NOMO-1 treated with DMSO at 0.1 percent for 48 hours (cell line): Measurements from ENCODE around the gene PDHX.
"Not testable (repeated sequence)": the region's sequence is repeated elsewhere in the genome, so short reads cannot be mapped to it uniquely, and the experiment has no call there.

ENCODE experiments used
- DNase-seq: peaks from one replicate; lab custom pipeline; 2025; ENCODE audit not compliant: unreplicated experiment; lab: John Stamatoyannopoulos, UW

PDHX gene

DNA sequence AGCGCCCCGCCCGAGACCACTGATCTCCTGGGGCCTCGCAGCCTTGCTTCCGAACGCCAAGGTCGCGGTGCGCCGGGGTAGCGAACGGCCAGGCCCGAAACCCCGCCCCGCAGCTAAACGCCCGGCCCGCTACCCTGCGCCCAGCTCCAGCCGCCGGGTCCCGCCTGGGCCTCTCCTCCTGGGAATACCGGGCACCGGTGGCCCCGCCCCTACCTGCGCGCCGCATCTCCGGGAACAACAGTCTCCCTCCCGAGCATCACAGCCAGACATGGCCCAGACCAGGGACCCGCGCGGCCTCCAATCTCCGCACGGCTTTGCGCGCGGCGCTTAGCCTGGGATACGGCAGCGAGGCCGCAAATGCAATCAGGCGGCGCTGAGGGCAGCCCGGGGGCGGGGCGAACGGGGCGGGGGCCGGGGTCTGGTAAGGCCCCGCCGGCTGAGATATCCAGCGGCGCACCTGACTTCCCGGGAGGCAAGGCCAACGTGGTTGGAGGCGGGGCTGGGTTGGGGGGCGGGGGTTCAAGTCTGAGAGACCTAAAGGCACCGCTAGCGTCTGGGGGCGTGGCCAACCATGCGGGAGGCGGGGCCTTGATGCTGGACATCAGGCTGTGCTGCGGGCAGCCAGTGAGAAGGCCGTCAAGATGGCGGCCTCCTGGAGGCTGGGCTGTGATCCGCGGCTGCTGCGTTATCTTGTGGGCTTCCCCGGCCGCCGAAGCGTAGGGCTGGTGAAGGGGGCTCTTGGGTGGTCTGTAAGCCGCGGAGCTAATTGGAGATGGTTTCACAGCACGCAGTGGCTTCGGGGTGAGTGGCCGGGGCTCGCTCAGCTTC lies at the start of gene PDHX, which contains the start of gene APIP:
PDHX (plus strand) TSS at position 604 of the 828 bp plus-strand sequence; CDS start at position 642, 38 bp downstream.
APIP (minus strand) TSS at position 365 of the 828 bp plus-strand sequence; CDS start at position 270, 95 bp downstream.
- DNase-seq, result peak; percentile 90

DNA sequence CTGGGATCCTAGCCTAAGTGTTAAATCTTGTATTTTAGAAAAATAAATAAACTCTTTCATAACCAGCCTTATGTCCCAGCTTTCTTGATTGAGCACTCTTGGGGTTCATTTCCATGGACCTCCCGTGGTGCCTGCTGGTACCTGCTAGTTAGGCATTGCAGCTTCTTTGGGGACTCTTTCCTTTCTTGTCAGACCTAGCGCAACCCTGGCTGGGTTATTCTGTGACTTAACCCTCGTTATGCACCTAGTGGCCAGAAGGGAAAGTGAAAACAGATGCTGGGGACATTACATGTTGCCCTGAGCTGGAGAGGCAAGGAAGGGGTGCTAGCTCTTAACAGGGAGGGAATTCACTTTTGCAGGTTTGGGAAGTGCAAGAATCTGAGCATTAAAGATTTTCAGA lies 47.0 kb upstream of the PDHX start:
- DNase-seq, result no peak

DNA sequence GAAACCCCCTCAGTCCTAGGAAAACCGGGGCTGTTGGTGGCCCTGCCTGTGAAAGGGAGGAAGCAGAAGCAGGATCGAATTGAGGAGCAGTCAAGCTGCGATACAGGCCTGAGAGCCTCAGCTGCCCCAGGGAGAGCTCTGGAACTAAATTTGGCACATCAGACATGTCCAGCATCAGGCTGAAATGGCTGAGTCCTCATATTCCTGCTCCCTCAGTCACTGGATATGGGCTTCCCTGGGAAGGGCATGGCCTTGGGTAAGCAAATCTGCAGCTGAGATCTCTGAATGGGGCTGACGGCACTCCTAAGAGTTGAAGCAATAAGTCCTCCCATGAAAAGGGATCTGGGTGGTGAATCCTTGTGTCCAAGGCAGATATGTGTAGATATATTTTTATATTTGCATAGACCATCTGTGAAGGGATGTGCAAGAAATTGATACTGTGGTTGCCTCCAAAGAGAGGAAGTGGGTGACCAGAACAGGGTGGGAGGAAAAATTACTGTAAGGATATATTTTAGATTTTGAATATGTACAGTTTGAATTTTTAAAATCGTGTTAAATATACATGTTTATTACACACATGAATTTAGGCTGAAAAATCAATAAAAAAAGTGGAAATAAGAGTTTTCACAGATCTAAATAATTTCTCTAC lies 45.7 kb upstream of the PDHX start:
- no peak for DNase-seq

DNA sequence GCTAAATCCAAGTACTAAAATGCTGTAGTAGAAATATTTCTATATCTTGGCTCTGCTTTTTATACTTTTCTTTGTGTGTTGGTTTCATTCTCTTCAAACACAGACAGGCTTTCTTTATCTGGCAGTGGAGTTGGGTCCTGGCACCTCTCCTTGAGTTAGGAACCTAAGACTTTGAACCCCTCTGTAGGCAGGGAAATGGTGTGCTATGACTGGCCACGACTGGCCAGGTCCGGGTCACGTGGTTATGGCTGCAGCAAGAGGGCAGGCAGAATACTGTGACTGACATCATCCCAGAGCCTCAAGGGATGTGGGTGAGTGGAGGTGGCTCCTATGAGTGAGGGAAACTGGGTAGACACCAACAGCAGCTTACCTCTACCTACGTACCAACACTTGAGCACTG lies 42.2 kb upstream of the PDHX start:
- DNase-seq, result no peak

DNA sequence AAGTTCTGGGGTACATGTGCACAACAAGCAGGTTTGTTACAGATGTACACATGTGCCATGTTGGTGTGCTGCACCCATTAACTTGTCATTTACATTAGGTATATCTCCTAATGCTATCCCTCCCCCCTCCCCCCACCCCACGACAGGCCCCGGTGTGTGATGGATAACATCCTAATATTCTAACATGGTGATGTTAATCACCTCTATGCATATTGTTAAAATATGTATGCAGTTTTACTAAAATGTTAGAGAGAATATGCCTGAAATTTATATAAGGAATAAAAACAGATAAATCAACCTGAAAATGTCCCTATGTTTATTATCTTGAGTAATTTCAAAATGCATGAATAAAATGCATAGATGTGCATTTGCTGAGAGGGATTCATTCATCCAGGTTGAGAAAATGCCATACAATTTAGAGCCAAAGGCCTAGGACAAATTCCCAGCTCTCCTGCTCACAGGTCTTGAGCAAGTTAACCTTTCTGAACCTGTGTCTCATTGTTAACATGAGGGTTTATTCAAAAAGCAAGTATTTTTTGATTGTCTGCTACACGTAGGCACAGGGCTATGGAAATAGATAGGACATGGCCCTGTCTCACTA lies 38.9 kb upstream of the PDHX start:
- DNase-seq, result no peak

DNA sequence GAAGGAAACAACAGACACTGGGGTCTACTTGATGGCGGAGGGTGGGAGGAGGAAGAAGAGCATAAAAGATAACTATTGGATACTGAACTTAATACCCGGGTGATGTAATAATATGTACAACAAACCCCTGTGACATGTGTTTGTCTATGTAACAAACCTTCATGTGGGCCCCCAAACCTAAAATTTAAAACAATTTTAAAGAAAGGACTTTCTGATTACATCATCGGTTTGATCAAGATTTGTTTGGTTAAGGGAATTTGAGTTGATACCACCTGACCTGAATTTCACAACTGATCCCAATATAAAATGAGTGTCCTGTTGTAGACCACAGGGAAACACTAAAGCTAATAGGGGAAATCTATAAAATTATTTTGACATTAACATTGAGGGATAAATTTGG lies 34.5 kb upstream of the PDHX start:
- no peak for DNase-seq

DNA sequence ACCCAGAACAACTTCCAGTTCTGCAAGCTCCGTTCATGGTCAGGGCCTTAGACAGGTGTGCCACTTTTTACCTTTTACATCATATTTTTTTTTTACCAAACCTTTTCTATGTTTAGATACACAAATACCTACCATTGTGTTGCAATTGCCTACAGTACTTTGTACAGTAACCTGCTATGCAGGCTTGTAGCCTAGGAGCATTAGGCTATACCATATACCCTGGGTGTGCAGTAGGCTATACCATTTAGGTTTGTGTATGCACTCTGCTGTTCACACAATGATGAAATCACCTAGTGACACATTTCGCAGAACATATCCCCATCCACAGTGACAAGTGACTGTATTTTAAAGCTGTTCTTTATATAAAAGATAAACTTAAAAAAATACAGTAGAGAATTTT lies 29.8 kb upstream of the PDHX start:
- no peak for DNase-seq

DNA sequence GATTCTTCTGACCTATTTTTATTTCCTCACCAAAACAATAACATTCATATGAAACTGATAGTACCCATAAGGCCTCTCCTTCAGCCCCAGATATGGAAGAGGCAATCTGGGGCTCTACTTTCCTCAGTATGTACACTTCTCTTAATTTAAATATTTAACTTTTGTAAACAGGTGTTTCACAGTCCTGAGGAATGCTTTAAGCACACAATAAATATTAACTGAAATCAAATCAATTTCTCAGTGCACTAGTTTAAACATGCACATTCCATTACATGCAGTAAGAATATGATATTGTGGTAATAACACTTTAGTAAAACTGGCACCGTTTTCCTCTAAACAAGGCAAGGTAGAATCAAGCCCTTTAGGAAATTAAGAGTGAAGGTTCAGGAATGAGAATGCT lies 29.2 kb upstream of the PDHX start:
- DNase-seq, result no peak

DNA sequence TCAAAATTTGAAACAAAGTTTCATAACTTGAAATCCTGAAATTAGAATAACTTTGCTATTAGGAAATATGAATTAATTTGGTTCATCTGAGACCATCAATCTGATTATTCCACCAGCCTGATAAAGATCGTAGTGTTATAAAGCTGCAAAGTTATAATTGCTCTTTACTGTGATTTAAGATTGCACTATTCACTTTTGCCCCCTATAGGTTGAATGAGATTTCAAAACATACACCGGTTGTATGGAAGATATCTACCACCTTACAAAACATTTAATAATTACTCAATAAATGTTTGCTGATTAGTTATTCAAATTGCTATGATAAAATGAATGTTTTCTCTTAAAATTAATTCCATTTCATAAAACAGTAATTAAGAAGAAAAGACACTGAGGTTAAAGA lies 26.3 kb upstream of the PDHX start:
- no peak for DNase-seq

DNA sequence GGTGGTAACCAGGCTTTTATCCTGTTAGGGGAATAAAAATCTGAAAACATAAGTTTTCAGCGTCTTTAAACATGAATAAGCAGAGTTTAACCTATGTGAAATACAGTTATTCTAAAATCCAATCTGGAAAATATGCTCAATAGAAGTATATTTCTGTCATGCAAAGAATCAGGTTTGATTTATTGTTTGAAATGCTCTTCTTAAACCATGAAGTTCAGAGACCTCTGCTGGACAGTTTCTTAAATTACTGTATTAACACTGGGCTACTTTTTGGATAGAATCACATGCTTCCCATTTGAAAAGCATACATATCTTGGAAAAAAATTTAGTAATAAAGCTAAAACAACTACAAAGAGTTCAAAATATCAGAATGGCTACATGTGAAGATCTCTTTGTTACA lies 25.6 kb upstream of the PDHX start:
- DNase-seq, result peak; percentile 51

DNA sequence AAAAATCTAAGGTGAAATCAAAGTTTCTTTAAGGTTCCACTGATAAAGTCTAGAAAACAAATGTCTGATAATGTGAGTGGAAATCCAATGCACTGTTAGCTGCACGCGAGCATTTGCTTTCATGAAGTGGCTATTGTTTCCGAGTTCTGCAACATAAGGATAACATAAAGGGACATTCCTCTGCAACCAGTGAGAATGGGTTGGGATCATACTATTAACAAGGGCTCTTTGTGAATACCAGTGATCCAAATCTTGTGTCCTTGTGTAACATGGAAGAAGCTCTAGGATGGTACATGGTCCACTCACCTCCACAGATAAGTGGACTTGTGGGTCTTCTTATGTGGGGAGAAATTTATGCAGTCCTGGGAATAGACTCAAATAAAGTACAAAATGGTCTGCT lies 24.8 kb upstream of the PDHX start:
- no peak for DNase-seq

DNA sequence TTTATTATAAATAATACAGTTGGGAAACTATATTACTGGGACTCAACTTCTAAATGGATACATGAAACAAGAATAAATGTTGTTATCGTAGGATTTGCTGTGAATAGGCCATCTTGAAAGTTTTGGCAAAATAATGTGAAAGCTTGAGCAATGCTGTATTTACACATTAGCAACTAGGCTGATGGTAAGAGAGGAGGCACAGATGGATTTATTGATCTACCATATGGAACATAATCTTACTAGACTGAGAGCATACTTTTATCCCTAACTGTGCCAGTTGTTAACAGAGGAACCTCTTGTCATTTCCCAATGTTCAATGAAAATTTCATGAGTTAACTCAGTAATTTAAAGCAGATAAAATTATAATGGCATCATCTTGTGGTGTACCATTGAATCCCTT lies 23.0 kb upstream of the PDHX start:
- DNase-seq, result no peak

DNA sequence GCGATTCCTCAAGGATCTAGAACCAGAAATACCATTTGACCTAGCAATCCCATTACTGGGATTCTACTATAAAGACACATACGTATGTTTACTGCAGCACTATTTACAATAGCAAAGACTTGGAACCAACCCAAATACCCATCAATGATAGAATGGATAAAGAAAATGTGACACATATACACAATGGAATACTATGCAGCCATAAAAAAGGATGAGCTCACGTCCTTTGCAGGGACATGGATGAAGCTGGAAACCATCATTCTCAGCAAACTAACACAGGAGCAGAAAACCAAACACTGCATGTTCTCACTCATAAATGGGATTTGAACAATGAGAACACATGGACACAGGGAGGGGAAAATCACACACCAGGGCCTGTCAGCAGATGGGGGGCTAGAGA lies 20.2 kb upstream of the PDHX start:
- not testable (repeated sequence) for DNase-seq

DNA sequence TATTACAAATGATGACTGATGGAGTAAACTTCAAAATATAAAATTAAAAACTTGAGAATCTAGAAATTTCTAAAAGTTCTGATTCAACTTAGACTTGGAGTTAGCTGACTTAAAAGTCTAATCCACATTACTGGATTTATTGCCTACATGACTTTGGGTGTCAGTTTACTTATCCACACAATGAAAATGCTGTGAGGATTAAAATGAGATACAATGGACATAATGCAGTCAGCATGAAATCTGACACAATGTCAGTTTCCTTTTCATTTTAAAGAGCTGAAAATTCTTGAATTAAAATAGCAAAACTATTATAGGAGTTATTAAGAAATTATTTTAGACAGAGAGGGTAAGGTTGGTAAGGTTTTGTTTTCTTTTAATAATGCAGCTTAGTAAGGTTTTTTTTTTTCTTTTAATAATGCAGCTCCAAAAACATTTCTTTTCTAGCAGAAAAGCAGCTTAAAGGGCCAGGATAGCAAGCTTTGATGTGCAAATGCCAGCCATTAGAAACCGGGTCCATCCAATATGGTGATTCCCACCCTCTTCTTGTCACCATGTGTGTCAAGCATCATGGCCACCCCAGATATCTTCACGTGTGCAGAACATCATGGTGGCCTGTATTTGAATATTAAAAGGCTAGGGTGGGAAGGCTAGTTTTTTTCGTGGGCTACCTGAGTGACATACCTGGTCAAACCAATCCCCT lies 19.1 kb upstream of the PDHX start:
- DNase-seq, result no peak

DNA sequence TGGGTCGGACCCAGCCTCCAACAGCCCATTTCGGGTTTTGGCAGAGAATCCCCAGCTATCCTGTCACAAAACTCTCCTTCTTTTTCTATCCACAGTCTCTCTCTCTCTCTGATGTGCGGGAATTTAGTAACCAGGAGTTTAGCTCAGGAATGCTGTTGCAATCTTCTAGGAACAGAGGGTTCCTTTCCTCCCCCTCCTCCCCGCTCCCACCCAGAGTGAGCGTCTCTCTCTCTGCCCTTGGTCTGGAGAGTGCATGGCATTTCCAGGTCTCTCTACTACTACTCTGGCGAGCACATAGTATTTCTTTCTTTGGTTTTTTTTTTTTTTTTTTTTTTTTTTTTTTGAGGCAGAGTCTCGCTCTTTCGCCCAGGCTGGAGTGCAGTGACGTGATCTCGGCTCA lies 17.9 kb upstream of the PDHX start:
- DNase-seq, result no peak

DNA sequence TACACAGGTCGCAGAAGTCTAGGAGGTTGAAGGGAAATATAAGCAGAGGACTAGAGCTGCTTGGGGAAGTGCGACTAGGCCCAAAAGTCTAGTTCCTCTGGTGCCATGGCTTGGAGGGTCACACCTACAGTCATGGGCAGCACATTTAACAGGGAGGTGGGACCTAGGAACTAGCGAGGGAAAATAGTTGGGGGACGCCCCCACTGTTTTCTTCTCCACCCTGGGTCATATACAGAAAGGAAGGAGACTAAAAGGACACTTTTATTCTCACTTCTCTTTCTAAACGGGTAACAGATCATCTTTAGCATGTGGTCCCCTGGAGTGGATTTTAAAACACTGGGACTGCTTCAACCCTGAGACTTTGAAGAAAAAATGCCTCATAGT lies 16.8 kb upstream of the PDHX start:
- no peak for DNase-seq

DNA sequence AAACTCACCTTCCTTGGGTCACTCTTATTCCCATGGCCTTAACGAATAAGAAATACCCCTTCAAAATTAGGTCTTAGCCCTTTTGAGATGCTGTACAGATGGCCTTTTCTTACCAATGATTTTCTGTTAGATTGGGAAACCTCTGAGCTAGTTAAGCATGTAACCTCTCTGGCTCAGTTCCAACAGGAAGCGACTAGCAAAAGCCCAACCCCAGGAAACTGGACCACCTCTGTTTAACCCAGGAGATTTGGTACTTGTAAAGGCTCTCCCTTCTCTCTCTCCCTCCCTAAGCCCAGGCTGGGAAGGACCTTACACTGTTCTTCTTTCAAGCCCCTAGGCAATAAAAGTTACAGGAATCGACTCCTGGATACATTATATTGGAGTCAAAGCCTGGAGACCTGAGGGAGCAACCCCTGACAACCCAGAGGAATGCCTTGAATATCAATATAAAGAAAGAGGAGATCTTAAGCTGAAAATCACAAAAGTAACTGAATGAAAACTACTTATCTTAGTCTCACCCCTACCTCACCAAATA lies 11.9 kb upstream of the PDHX start:
- no peak for DNase-seq

DNA sequence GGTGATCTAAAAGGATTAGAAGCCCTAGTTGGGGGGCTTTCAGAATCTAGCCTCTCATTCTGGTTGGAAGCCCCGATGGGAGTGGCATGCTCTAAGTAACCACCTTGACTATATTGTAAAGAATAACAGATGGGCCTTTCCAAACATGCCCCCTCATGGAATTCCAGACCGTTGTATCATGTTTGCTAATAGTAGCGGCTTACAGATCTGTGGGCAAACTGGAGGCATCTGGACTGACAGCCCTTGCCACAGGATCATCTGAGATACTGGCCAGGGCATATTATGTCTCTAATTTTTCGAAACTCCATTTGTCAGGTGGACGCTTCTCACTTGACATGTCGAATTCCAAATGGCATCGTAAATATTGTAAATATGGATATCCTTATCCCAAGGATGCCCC lies 10.8 kb upstream of the PDHX start:
- DNase-seq, result no peak

DNA sequence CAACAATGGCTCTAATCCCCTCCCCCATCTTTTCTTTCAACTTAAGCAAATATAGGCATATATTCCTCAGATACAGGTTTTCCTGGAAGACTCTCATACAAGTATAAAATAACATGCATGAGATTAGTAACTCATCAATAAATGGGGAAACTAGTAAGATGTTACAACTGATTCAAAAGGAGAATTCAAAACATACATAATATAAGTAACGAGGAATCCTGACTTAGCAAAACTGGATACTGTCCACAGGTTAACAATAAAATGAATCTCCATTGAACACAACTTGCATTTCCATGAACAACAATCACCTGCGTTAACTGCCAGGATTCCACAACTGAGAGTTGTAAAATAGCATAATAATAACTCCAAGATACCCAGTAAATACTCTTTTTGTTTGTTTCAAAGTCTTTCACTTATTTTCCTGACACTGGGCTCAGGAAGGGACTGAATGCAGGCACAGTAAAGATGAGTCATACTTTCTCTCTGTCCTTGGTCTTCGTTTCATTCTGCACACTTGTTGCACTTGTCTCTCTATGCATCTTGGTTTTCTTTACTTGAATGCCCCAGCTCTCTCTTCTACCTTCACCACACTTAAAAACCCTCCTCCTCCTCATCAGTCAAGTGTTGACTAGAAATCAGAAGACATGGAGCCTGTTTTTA lies 8.4 kb upstream of the PDHX start:
- DNase-seq, result no peak

DNA sequence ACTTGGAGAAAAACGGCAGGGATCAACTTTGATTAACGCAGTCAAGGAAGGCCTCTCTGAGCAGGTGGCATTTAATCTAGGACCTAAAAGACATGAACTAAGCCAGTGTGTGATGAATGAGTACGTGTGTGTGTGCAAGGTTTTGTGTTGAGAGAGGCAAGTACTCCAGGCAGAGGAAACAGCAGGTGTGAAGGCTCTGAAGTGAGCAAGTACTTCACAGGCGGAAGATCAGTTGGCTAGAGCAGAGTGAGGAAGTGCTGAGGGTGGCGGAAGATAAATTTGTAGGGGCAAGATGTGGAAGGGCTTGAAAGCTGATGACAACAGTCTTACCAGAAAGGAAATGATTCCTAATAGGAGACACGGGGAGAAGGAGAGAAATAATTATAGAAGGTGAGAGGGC lies 7.0 kb upstream of the PDHX start:
- no peak for DNase-seq

DNA sequence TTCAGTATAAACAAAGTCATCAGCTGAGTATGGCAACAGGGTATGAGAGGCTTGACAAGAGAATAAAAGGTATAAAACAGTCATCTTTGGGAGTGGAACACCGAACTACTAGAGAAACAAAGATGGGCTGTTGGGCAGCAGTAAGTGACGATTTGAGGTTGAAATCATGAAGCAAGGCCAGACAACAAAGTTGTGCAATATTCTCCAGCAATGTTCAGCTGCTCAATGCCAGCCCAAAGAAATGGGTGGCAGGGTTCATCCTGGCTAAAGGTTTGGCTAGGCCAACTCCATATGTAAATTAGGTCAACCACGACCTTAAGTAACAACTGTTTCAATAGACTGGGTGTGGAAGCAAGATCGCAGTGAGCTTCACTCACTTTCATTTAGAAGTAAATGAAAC lies 6.5 kb upstream of the PDHX start:
- peak; percentile 62 for DNase-seq
